OCI-LY3 (cell line): ENCODE results near the gene PEMT.

Experiments used
- H2AFZ ChIP-seq: fragments of 200-600, 300-600 bp; shearing (Covaris generic); 2 replicates; pipeline ENCODE4 v1.6.0; 2014; ENCODE audit warnings: antibody characterized with exemption, low read depth, low read length
- H3K27ac ChIP-seq: fragments of 200-600, 300-600 bp; sonication (generic); 2 replicates; pipeline ENCODE4 v1.5.1; 2014; ENCODE audit warnings: mild to moderate bottlenecking, low read length, moderate library complexity, mixed read lengths
- H3K27me3 ChIP-seq: fragments of 200-600, 300-600 bp; sonication (generic); 2 replicates; pipeline ENCODE4 v1.6.1; 2014; ENCODE audit warnings: low read depth, low read length, mixed read lengths
- H3K36me3 ChIP-seq: fragments of 200-600, 300-600 bp; sonication (generic); replicated peaks from 2 replicates; pipeline ENCODE3; 2014; ENCODE audit warnings: low read depth, low read length, mixed read lengths
- H3K4me1 ChIP-seq: fragments of 300-600, 200-600 bp; sonication (generic); 2 replicates; pipeline ENCODE4 v1.6.1; 2014; ENCODE audit warnings: low read length, mixed read lengths
- H3K4me2 ChIP-seq: fragments of 200-600, 300-600 bp; sonication (generic); 2 replicates; pipeline ENCODE4 v1.6.1; 2014; ENCODE audit warnings: low read length, mixed read lengths
- H3K4me3 ChIP-seq: fragments of 300-600, 200-600 bp; sonication (generic); 2 replicates; pipeline ENCODE4 v1.5.1; 2014; ENCODE audit warnings: antibody characterized with exemption, mild to moderate bottlenecking, low read length, moderate library complexity
- H3K79me2 ChIP-seq: fragments of 300-600, 200-600 bp; shearing (Covaris generic); 2 replicates; pipeline ENCODE4 v1.6.1; 2014; ENCODE audit warnings: mild to moderate bottlenecking, low read length, mixed read lengths
- H3K9ac ChIP-seq: fragments of 300-600, 200-600 bp; shearing (Covaris generic); 2 replicates; pipeline ENCODE4 v1.6.0; 2014; ENCODE audit warnings: mild to moderate bottlenecking, low read length, moderate library complexity
- H3K9me3 ChIP-seq: fragments of 200-600, 300-600 bp; shearing (Covaris generic); 2 replicates; pipeline ENCODE4 v1.6.1; 2014; ENCODE audit warnings: low read length, mixed read lengths; ENCODE audit not compliant: insufficient read depth
- H4K20me1 ChIP-seq: fragments of 200-600, 300-600 bp; sonication (generic); 2 replicates; pipeline ENCODE4 v1.6.1; 2016; ENCODE audit warnings: low read length, mixed read lengths; ENCODE audit not compliant: insufficient read depth
- EZH2phosphoT487 ChIP-seq: fragments of 200-600 bp; shearing (Covaris generic); IDR thresholded peaks from 2 replicates; pipeline ENCODE4 v1.6.1; 2018; ENCODE audit warnings: antibody characterized with exemption, mixed run types, low read depth
- TF ChIP-seq, protein P1 (sequence below): fragments of 200-600, 300-600 bp; sonication (generic); IDR thresholded peaks from 2 replicates; pipeline ENCODE4 v1.5.1; 2014; ENCODE audit warnings: antibody characterized with exemption, low read length, low read depth

PEMT gene

DNA sequence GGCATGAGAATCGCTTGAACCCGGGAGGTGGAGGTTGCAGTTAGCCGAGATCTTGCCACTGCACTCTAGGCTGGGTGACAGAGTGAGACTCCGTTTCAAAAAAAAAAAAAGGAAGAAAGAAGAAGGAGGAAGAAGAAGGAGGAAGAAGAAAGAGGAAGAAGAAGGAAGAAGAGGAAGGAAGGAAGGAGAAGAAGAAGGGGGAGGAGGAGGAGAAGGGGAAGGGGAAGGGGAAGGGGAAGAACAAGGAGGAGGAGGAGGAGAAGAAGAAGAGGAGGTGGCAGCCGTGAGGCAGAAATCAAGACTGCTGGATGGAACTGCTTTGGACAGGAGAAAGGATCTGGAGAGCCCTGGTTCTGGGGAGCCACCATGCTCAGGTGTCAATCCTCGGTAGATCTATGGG, 29.7 kb upstream of the PEMT start:
- H3K4me1 ChIP-seq: no peaks in the 10 kb centered on the region
- H3K9ac ChIP-seq: no peak overlapping the region
- no peak overlapping the region for H3K4me3 ChIP-seq
- no peak overlapping the region for H2AFZ ChIP-seq
- H3K27ac ChIP-seq: no peak overlapping the region
- no peaks in the 10 kb centered on the region for H3K9me3 ChIP-seq
- no peaks in the 10 kb centered on the region for H3K79me2 ChIP-seq
- H3K36me3 ChIP-seq: no peaks in the 10 kb centered on the region
- no peak for TF ChIP-seq EZH2phosphoT487
- TF ChIP-seq, protein P1, sequence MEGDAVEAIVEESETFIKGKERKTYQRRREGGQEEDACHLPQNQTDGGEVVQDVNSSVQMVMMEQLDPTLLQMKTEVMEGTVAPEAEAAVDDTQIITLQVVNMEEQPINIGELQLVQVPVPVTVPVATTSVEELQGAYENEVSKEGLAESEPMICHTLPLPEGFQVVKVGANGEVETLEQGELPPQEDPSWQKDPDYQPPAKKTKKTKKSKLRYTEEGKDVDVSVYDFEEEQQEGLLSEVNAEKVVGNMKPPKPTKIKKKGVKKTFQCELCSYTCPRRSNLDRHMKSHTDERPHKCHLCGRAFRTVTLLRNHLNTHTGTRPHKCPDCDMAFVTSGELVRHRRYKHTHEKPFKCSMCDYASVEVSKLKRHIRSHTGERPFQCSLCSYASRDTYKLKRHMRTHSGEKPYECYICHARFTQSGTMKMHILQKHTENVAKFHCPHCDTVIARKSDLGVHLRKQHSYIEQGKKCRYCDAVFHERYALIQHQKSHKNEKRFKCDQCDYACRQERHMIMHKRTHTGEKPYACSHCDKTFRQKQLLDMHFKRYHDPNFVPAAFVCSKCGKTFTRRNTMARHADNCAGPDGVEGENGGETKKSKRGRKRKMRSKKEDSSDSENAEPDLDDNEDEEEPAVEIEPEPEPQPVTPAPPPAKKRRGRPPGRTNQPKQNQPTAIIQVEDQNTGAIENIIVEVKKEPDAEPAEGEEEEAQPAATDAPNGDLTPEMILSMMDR: no peak
- H3K4me2 ChIP-seq: no peak overlapping the region
- no peaks in the 10 kb centered on the region for H4K20me1 ChIP-seq
- no peaks in the 10 kb centered on the region for H3K27me3 ChIP-seq

DNA sequence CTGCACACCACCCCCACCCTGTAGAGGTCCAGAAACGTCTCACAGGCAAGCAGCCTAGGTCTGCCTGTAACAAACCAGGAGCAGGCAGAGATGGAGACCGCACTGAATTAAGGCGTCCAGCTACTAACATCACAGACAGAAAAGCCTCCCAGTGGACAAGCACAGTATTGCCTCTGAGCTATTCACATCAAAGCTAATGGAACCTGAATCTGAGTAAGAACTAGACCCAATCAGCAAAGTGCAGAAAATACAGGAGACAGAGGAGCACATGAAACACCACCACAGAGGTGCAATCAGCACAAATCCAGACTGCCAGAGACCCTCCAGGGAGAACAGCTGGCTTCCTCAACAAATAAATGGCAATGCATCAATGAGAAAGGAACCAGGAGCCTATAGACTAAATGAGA, 22.2 kb upstream of the PEMT start:
- Histone ChIP-seq H2AFZ (no peak overlapping the region), H3K9ac (no peak overlapping the region), H3K4me2 (no peak overlapping the region)

DNA sequence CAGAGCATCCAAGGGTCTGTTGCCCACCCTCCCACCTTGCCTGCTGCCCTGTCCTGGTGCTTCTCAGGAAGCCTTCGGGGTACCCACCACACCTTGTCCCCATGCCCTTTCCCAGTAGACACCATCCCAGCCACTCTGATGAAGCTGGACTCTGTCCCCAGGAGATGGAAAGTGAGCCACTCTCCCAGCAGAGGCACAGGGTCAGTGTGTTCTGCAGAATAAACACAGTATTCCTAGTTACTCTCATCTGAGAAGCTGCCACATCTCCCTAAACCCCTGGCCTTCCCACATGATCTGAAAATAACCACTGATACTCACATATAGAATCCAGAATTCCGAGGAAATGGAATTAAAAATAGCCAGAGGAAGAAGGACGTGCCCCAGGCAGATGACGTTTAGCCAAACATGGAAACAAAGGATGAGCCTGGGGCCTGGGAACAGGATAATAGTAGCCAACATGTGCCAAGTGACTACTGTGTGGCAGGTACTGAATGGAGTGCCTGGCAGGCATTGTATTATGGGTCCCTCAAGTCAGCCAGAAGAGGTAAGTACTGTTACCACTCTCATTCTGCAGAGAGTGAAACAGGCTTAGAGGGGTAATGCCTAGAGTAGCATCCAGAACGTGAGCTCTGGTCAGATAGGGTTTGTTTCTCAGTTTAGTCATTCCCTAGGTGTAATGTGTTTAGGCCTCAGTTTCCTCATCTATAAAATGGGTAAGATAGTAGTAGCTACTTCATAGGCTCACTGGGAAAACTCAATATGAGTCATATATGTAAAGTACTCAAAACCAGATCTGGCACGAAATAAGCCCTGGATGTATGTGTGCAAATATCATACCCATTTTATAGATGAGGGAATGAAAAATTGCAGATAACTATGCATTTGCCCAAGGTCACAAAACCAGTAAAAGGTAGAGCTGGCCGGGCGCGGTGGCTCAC, 20.8 kb upstream of the PEMT start:
- Histone ChIP-seq H3K27ac (no peak overlapping the region), H3K9ac (no peak overlapping the region), H3K36me3 (no peaks in the 10 kb centered on the region), H3K4me1 (no peaks in the 10 kb centered on the region), H3K4me3 (no peak overlapping the region), H2AFZ (no peak overlapping the region), H3K9me3 (no peaks in the 10 kb centered on the region), H4K20me1 (no peaks in the 10 kb centered on the region), H3K79me2 (no peaks in the 10 kb centered on the region), H3K27me3 (no peaks in the 10 kb centered on the region), H3K4me2 (no peak overlapping the region)
- no peak for TF ChIP-seq EZH2phosphoT487
- TF ChIP-seq, protein P1: no peak

More for the DNA sequence above, 22.2 kb upstream of the PEMT start:
- no peak overlapping the region for H3K27ac ChIP-seq
- H3K4me1 ChIP-seq: no peaks in the 10 kb centered on the region
- H3K9me3 ChIP-seq: no peaks in the 10 kb centered on the region
- H3K4me3 ChIP-seq: no peak overlapping the region
- no peaks in the 10 kb centered on the region for H4K20me1 ChIP-seq
- H3K79me2 ChIP-seq: no peaks in the 10 kb centered on the region
- no peaks in the 10 kb centered on the region for H3K36me3 ChIP-seq
- no peak for TF ChIP-seq EZH2phosphoT487
- TF ChIP-seq, protein P1: peak; percentile 35
- H3K27me3 ChIP-seq: no peaks in the 10 kb centered on the region

DNA sequence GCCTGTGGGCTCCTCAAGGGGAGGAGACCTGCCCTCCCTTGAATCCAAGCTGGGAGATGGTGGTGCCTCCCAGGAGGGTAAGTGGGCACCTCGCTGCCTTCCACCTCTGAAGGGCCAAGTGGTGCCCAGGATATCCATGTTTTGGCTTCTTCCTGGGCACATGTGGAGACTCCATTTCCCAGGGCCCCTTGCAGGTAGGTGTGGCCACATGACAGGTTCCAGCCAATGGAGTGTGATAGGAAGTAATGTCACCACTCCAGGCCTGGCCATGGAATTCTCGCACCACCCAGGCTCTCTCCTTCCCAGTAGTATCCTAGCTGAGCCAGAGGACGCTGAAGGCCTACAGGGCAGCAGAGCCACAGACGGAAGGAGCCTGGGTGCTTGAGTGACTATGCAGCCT, 17.6 kb upstream of the PEMT start:
- no peak overlapping the region for H3K4me2 ChIP-seq
- no peaks in the 10 kb centered on the region for H3K36me3 ChIP-seq
- no peak overlapping the region for H2AFZ ChIP-seq
- TF ChIP-seq EZH2phosphoT487: no peak
- TF ChIP-seq, protein P1: no peak
- no peaks in the 10 kb centered on the region for H3K9me3 ChIP-seq
- no peaks in the 10 kb centered on the region for H4K20me1 ChIP-seq
- no peak overlapping the region for H3K9ac ChIP-seq
- H3K79me2 ChIP-seq: no peaks in the 10 kb centered on the region
- H3K27ac ChIP-seq: no peak overlapping the region
- no peaks in the 10 kb centered on the region for H3K4me1 ChIP-seq
- H3K27me3 ChIP-seq: no peaks in the 10 kb centered on the region
- no peak overlapping the region for H3K4me3 ChIP-seq
